GM23248 (cell line): Measurements from ENCODE around the gene PPP1R2C.

Experiments used
- EZH2 ChIP-seq: fragments of 200-600 bp; sonication (generic); IDR thresholded peaks from 2 replicates; pipeline ENCODE4 v1.6.1; 2018; ENCODE audit warnings: antibody characterized with exemption, mild to moderate bottlenecking; ENCODE audit not compliant: insufficient read depth, poor library complexity, severe bottlenecking
- EZH2phosphoT487 ChIP-seq: fragments of 200-600 bp; sonication (generic); IDR thresholded peaks from 2 replicates; pipeline ENCODE4 v1.6.1; 2018; ENCODE audit warnings: antibody characterized with exemption, moderate library complexity, mild to moderate bottlenecking, low read depth; ENCODE audit not compliant: insufficient read depth

DNA sequence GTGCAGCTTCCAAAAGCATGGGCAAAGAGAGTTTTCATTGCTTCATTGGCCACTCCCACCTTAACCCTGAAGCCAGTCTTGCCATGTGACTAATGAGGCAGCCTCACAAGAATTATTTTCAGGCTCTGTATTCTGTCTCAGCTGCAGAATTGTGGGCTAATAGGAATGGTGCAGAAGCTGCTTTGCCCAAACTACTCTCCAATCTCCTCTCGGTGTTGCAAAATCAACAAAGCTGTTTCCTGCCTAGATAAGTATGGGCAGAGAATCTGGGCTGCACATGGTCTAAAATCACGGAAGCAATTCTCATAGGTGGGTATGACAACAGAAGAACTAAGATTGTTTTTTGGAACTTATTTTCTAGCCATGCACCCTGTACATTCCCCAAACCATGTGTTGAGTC lies 31.4 kb downstream of the PPP1R2C start:
- TF ChIP-seq EZH2phosphoT487 (no peak), EZH2 (no peak)
